Bone marrow (tissue), 2 donors: ENCODE measurements around the gene MAP3K5.

Experiments
- DNase-seq, 2 donors: peaks; one replicate each; lab custom pipeline; 2025; lab: John Stamatoyannopoulos, UW

The MAP3K5 gene

DNA sequence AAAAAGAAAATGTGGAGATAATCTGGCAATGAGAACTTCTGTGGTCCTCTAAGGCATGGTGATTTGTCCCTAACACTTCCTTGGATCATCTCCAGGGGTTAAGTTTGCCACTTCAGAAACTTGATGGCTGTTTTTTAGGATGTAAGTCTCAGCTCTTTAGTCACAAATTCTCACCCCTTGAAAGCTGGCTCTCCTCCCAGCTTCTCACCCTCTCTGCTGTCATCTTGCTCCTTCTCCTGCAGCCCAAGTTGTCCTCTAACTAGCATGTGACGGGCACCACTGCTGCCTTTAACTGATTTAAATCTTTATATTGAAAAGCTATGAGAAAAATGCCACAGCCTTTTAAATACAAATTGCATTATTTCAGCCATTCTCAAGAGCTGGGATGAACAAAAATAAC lies 107.8 kb downstream of the MAP3K5 start:
- DNase-seq: no peak

- no peak for DNase-seq
Observed at GRCh38 chr6:136683209-136683941, 108.9 kb downstream of the MAP3K5 start.

- DNase-seq: no peak
Observed at GRCh38 chr6:136682292-136682691, 110.0 kb downstream of the MAP3K5 start.

- DNase-seq: no peak
Observed at GRCh38 chr6:136677822-136678221, 114.5 kb downstream of the MAP3K5 start.

GRCh38 chr6:136677344-136677743 lies 114.9 kb downstream of the MAP3K5 start:
- no peak for DNase-seq

- no peak for DNase-seq
Observed at GRCh38 chr6:136676075-136676474, 116.2 kb downstream of the MAP3K5 start.

DNA sequence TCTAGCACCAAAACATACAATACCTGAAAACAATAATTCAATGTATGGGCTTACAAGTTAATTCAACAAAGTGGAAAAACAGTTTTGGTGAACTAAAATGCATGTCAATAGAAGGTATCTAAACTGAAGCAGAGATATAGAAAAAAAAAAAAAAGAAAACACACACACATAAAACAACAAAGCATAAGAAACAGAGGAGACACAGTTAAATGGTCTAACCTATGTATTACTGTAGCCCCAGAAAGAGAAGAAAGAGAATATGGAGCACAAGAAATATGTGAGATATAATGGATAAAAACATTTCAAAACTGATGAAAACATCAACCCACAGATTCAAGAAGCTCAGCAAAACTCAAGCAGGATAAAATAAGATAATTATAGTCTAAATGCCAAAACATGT lies 118.7 kb downstream of the MAP3K5 start:
- no peak for DNase-seq

GRCh38 chr6:136672144-136672543 lies 120.1 kb downstream of the MAP3K5 start:
- no peak for DNase-seq

- no peak for DNase-seq
Observed at GRCh38 chr6:136669299-136669699, 123.0 kb downstream of the MAP3K5 start.

- DNase-seq: no peak
Observed at GRCh38 chr6:136668571-136668970, 123.7 kb downstream of the MAP3K5 start.

DNA sequence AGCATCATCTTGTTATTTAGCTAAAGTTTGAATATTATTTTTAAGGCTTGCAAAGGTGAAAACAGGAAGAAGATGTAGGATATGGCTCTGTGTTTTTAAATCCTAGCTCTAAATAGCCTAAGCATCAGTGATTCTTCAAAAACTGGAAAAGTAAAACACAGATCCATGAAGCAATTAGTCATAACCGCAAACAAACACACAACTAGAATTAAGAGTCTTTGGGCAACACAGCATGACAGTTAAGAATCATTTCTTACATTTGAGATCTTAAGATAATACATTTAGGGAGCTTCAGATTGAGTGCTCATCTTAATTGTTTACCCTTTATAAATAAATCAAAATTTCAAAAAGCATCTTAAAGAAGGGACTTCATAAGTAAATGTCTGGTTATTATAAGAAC lies 126.2 kb downstream of the MAP3K5 start:
- DNase-seq: no peak

GRCh38 chr6:136662347-136663237 lies 129.7 kb downstream of the MAP3K5 start:
- no peak for DNase-seq

DNA sequence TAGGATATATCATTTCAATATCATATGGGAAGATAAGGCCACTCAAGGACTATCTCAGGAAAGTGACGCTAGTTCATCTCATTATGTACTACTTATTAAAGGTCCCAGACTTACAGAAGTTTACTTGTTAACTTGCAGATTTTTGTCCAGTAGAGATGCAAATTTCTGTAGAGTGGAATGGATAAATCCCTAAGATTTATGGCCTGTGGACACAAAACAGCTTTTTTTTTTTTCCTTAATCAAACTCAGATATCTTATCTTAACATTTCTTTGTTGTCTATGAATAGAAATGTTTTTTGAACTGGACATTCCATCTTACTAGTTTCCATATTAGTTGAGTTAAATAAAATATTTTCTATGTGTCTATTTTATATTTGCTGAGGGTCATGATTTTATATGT lies 131.6 kb downstream of the MAP3K5 start:
- no peak for DNase-seq

- no peak for DNase-seq
Observed at GRCh38 chr6:136659991-136660499, 132.2 kb downstream of the MAP3K5 start.

- DNase-seq: no peak
Observed at GRCh38 chr6:136658711-136659110, 133.6 kb downstream of the MAP3K5 start.

DNA sequence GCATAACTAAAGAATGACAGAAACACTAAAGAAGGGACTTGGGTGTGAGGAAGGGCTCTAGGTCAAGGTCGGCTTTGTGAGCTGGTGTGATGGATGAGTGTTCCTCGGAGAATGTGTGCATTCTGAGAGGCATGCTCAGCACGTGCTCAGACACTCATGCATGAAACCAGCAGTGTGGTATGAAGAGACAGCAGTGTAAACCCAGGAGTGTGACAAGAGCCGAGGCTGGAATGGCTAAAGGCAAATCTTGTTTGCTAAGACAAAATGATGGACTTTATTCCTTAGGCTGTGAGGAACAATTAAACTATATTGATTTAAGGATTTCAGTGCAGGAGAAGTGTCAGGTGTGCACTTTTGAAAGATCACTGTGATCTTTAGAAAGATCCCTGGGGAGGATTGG lies 134.6 kb downstream of the MAP3K5 start:
- DNase-seq: no peak

DNA sequence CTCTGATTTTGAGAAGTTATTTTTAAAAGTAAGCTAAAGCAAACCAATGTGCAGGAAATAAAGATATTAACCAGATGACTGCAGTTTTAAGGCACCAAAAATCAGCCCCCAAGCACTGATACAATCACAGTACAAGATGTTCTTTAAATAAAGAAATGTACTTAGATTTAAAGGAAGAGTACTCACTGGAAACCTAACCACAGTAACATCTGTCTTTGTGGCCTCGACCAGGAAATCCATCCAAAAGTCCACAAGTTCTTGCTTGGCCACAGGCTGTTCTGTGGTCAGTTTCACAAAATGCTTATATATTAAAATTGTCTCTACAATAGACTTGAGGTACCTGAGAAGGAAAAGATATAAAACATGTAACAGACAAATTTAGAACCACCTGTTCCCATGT lies 136.2 kb downstream of the MAP3K5 start:
- no peak for DNase-seq

- DNase-seq: no peak
Observed at GRCh38 chr6:136655239-136656014, 136.8 kb downstream of the MAP3K5 start.

- DNase-seq: no peak
Observed at GRCh38 chr6:136654086-136654485, 138.2 kb downstream of the MAP3K5 start.

DNA sequence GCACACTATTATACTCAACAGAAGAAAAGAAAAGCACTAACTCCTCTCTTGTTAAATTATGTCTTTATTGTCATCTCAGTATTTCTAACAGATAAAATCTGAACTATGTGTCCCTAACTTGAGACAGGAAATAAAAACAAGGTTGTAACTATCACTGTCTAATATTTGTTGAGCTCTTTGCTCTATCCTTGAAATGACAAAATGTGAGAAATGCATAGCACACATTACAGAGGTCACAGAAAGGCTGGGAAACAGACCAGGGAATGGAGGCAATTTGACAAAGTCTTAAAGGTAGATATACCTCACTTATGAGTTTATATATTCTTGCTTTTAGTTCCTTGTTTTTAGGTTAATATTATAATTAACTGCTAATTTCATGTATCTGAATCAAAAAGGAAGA lies 139.6 kb downstream of the MAP3K5 start:
- DNase-seq: no peak

DNA sequence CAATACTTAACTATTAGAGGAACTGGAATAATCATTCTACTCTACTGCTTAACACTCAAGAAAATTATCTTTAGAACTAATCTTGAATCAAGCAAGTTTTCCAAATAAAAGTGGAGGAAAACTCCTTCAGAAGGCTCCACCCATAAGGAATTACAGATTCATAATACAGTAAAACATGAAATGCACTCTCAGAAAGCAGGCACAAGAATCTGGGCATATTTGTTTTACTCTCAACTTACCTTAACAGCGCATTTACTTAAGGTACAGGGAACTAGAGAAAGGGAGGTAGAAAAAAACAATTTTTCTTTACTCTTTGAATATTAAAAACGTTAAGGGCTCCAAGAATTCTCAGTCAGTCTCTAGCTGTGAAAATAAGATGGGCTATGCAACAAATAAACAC lies 140.3 kb downstream of the MAP3K5 start:
- no peak for DNase-seq

- DNase-seq: peak in 1 of 2 donors; percentile 98
Observed at GRCh38 chr6:136647363-136647852, 144.9 kb downstream of the MAP3K5 start.
